K562 (cell line): ENCODE data around the gene BEST2.

Source experiments
- EZH2 ChIP-seq: IDR thresholded peaks from 2 replicates; pipeline ENCODE4 v1.6.1; 2012; ENCODE audit warnings: low read depth, mild to moderate bottlenecking, inconsistent platforms, low read length, borderline replicate concordance
- GABPB1 ChIP-seq: sonication (generic); formaldehyde crosslinking; IDR thresholded peaks from 2 replicates; pipeline ENCODE4 v1.8.0; 2022; ENCODE audit warnings: mild to moderate bottlenecking, missing genetic modification reagents
- HCFC1 ChIP-seq: IDR thresholded peaks from 2 replicates; pipeline ENCODE4 v1.6.1; 2012; ENCODE audit warnings: low read depth, low read length, improper control_type of control experiment
- HDAC1 ChIP-seq, 2 experiments: fragments of 450-650 bp; IDR thresholded peaks; 2 replicates each; pipeline ENCODE4 v1.6.1; 2016 to 2017; ENCODE audit warnings: inconsistent platforms in 1 of 2, mild to moderate bottlenecking in 1 of 2, moderate library complexity in 1 of 2
- MYC ChIP-seq, 2 experiments: fragments of 250-450 bp in 1 of 2; sonication (Bioruptor Pico) in 1 of 2; IDR thresholded peaks; 2 replicates each; pipeline versions ENCODE4 v1.5.1 to v1.6.1; 2012 to 2021; ENCODE audit warnings: low read depth in 2 of 2, borderline replicate concordance in 1 of 2, improper control_type of control experiment in 1 of 2, low read length in 1 of 2, mild to moderate bottlenecking in 1 of 2, moderate library complexity in 1 of 2
- PHF8 ChIP-seq: fragments of 200-600 bp; sonication (generic); IDR thresholded peaks from 2 replicates; pipeline ENCODE4 v1.6.1; 2012; ENCODE audit warnings: mixed run types, mild to moderate bottlenecking, inconsistent platforms, low read length, moderate library complexity, borderline replicate concordance
- TAF1 ChIP-seq: IDR thresholded peaks from 2 replicates; pipeline ENCODE4 v1.6.1; 2011; ENCODE audit warnings: mild to moderate bottlenecking, low read length, moderate library complexity; ENCODE audit not compliant: insufficient read depth, control insufficient read depth, severe bottlenecking; ENCODE audit errors: extremely low read depth
- TBP ChIP-seq: optimal IDR thresholded peaks from 2 replicates; pipeline ENCODE3; 2011; ENCODE audit warnings: low read depth, low read length, improper control_type of control experiment
- ZNF143 ChIP-seq: sonication (generic); formaldehyde crosslinking; IDR thresholded peaks from 2 replicates; pipeline ENCODE4 v1.9.0; 2022; ENCODE audit warnings: mild to moderate bottlenecking, missing genetic modification reagents
- ZNF507 ChIP-seq: conservative IDR thresholded peaks from 2 replicates; pipeline ENCODE4 v1.6.1; 2017; ENCODE audit warnings: missing genetic modification characterization, missing compliant biosample characterization
- TF ChIP-seq, protein P1 (sequence below), 2 experiments: fragments of 450-650 bp; IDR thresholded peaks; 2 replicates each; pipeline ENCODE4 v1.6.1; 2016
- TF ChIP-seq, protein P2 (sequence below): sonication (generic); formaldehyde crosslinking; IDR thresholded peaks from 2 replicates; pipeline ENCODE4 v1.9.0; 2022; ENCODE audit warnings: mild to moderate bottlenecking, missing genetic modification reagents
- TF ChIP-seq, protein P3 (sequence below): IDR thresholded peaks from 3 replicates; pipeline ENCODE4 v1.6.1; 2011; ENCODE audit warnings: borderline replicate concordance, mild to moderate bottlenecking; ENCODE audit not compliant: insufficient read length, insufficient read depth
- TF ChIP-seq, protein P4 (sequence below): fragments of 250-450 bp; sonication (Bioruptor Pico); IDR thresholded peaks from 2 replicates; pipeline ENCODE4 v1.5.0; 2021

DNA sequence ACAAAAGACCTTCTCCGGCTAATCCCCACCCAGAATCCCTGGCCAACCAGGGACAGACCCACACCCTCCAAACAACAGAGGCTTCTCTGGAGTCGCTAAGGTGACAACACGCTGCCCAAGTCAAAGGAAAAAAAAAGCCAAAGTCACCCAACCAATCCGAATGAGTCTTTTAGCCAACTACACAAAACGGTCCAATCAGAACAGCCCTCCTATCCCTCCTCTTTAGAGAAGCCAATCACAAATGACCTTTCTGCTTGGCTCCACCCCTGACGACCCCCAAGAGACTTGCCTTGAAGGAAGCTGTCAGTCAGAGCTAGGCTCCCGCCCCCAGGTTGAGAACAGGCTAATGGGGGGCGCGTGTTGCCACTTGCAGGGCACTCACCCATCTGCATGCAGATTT, 48.5 kb upstream of the BEST2 start:
- no peak for TF ChIP-seq HCFC1
- TF ChIP-seq, protein P1, sequence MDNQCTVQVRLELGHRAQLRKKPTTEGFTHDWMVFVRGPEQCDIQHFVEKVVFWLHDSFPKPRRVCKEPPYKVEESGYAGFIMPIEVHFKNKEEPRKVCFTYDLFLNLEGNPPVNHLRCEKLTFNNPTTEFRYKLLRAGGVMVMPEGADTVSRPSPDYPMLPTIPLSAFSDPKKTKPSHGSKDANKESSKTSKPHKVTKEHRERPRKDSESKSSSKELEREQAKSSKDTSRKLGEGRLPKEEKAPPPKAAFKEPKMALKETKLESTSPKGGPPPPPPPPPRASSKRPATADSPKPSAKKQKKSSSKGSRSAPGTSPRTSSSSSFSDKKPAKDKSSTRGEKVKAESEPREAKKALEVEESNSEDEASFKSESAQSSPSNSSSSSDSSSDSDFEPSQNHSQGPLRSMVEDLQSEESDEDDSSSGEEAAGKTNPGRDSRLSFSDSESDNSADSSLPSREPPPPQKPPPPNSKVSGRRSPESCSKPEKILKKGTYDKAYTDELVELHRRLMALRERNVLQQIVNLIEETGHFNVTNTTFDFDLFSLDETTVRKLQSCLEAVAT (IDR thresholded peaks at IDR 0.05), result no peak
- TF ChIP-seq PHF8, result no peak
- TF ChIP-seq TBP, result no peak
- TF ChIP-seq, protein P2, sequence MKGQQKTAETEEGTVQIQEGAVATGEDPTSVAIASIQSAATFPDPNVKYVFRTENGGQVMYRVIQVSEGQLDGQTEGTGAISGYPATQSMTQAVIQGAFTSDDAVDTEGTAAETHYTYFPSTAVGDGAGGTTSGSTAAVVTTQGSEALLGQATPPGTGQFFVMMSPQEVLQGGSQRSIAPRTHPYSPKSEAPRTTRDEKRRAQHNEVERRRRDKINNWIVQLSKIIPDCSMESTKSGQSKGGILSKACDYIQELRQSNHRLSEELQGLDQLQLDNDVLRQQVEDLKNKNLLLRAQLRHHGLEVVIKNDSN (CRISPR knock-in tag), result no peak
- TF ChIP-seq ZNF507 (tag), result no peak
- no peak for TF ChIP-seq HDAC1 (IDR thresholded peaks at IDR 0.05)
- no peak for TF ChIP-seq GABPB1 (CRISPR knock-in tag)
- no peak for TF ChIP-seq TAF1
- TF ChIP-seq, protein P3, sequence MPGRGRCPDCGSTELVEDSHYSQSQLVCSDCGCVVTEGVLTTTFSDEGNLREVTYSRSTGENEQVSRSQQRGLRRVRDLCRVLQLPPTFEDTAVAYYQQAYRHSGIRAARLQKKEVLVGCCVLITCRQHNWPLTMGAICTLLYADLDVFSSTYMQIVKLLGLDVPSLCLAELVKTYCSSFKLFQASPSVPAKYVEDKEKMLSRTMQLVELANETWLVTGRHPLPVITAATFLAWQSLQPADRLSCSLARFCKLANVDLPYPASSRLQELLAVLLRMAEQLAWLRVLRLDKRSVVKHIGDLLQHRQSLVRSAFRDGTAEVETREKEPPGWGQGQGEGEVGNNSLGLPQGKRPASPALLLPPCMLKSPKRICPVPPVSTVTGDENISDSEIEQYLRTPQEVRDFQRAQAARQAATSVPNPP, result no peak
- no peak for TF ChIP-seq EZH2
- no peak for TF ChIP-seq MYC (IDR thresholded peaks at IDR 0.05; ENCODE audit: low read depth, low read length)
- no peak for TF ChIP-seq MYC (CRISPR knock-in tag; IDR thresholded peaks at IDR 0.05; ENCODE audit: borderline replicate concordance, low read depth)
- TF ChIP-seq, protein P4, sequence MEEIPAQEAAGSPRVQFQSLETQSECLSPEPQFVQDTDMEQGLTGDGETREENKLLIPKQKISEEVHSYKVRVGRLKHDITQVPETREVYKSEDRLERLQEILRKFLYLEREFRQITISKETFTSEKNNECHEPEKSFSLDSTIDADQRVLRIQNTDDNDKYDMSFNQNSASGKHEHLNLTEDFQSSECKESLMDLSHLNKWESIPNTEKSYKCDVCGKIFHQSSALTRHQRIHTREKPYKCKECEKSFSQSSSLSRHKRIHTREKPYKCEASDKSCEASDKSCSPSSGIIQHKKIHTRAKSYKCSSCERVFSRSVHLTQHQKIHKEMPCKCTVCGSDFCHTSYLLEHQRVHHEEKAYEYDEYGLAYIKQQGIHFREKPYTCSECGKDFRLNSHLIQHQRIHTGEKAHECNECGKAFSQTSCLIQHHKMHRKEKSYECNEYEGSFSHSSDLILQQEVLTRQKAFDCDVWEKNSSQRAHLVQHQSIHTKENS (CRISPR knock-in tag), result no peak
- TF ChIP-seq ZNF143 (CRISPR knock-in tag), result no peak
